Upper lobe of left lung (tissue), 4 donors: Measurements from ENCODE around the gene TPRA1.

Experiments
- POLR2A ChIP-seq, 4 donors: fragments of 450-650 bp; IDR thresholded peaks; one replicate each; pipeline ENCODE4 v1.5.1; 2016 to 2017; ENCODE audit warnings: antibody characterized with exemption in 4 of 4, mild to moderate bottlenecking in 2 of 4
- POLR2AphosphoS5 ChIP-seq, 2 donors: sonication (generic); formaldehyde crosslinking; IDR thresholded peaks; one replicate each; pipeline ENCODE4 v1.5.1; 2017; ENCODE audit warnings: antibody characterized with exemption in 2 of 2
- TF ChIP-seq, protein P1 (sequence below), 6 experiments: fragments of 450-650 bp in 4 of 6; fragments of 200-600 bp in 2 of 6; sonication (generic) in 2 of 6; IDR thresholded peaks; one replicate each; pipeline ENCODE4 v1.5.1; 2016 to 2019; ENCODE audit warnings: antibody characterized with exemption in 6 of 6

DNA sequence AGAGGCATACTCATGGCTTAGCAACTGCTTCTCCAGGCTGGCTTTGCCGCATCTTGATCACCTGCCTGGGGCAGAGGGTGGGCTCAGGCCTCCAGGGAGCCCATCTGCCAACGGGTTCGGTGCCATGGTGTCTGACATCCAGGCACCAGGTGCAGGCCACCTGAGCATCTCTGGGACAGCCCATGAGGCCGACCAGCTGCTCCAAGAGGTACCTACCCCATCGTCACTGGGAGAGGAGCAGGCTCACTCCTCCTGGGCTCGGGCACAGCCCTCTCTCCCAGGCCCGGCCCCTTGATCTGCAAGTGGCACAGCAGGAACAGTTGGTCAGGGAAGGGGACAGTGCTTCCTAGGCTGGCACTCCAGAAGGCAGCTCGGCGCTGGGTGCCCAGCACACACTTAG is 21.9 kb downstream of the TPRA1 start:
- TF ChIP-seq, protein P1, sequence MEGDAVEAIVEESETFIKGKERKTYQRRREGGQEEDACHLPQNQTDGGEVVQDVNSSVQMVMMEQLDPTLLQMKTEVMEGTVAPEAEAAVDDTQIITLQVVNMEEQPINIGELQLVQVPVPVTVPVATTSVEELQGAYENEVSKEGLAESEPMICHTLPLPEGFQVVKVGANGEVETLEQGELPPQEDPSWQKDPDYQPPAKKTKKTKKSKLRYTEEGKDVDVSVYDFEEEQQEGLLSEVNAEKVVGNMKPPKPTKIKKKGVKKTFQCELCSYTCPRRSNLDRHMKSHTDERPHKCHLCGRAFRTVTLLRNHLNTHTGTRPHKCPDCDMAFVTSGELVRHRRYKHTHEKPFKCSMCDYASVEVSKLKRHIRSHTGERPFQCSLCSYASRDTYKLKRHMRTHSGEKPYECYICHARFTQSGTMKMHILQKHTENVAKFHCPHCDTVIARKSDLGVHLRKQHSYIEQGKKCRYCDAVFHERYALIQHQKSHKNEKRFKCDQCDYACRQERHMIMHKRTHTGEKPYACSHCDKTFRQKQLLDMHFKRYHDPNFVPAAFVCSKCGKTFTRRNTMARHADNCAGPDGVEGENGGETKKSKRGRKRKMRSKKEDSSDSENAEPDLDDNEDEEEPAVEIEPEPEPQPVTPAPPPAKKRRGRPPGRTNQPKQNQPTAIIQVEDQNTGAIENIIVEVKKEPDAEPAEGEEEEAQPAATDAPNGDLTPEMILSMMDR (IDR thresholded peaks at IDR 0.05), result no peak
- TF ChIP-seq POLR2A (IDR thresholded peaks at IDR 0.05) (no peak), POLR2AphosphoS5 (IDR thresholded peaks at IDR 0.05) (no peak)
